GM12801 (cell line): Measurements from ENCODE around the gene CCDC6.

ENCODE experiments used
- TF ChIP-seq, protein P1 (sequence below): IDR thresholded peaks from one replicate; pipeline ENCODE4 v1.5.1; 2011; ENCODE audit warnings: control low read depth; ENCODE audit not compliant: insufficient read length; ENCODE audit errors: extremely low read depth

CCDC6 gene

DNA sequence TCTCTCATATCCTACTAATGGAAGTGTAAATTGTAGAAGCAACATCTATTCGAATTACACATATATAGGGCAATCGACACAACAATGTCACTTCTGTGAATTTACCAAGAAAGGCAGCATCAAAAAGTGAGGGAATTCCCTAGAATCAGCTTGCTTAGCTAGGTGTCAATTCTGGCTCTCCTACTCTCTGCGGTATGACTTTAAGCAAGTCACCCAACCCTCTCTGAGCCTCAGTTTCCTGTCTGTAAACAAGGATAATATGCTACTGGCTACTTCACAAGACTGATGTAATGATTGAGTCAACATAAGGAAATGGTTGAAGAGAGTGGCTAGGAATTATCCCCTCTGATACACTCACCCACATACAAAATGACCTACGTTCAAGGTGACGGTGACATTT is 19.4 kb downstream of the CCDC6 start:
- TF ChIP-seq, protein P1, sequence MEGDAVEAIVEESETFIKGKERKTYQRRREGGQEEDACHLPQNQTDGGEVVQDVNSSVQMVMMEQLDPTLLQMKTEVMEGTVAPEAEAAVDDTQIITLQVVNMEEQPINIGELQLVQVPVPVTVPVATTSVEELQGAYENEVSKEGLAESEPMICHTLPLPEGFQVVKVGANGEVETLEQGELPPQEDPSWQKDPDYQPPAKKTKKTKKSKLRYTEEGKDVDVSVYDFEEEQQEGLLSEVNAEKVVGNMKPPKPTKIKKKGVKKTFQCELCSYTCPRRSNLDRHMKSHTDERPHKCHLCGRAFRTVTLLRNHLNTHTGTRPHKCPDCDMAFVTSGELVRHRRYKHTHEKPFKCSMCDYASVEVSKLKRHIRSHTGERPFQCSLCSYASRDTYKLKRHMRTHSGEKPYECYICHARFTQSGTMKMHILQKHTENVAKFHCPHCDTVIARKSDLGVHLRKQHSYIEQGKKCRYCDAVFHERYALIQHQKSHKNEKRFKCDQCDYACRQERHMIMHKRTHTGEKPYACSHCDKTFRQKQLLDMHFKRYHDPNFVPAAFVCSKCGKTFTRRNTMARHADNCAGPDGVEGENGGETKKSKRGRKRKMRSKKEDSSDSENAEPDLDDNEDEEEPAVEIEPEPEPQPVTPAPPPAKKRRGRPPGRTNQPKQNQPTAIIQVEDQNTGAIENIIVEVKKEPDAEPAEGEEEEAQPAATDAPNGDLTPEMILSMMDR = no peak

DNA sequence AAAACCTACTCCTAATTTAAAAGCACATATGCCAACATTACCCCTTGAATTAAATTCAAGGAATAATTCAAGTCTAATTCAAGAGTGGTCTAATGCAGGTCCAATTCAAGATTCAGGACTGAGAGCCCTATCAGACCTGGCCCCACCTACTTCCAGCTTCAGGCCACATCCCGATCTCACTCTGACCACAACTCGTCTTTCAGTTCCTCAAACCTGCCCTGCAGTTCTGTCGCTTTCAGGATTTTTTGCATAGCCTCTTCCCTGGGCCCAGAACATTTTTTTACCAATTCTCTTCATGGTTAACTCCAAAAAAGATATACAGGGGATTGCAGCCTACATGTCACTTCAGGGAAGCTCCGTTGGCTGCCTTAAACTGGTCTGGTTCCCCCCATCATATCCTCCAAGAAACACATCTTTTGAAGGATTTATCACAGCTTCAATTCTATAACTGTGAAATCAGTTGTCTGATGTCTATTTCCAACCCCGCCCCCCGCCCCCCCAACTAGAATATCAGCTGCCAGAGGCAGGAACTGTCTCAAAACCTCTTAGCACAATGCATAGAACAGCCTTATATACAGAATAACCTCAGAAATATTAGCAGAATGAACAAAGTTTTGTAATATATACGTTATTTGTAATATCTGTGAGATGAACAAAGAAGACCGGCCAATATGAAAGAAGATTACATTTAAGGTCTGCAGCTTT is 20.8 kb downstream of the CCDC6 start:
- TF ChIP-seq, protein P1 = no peak

DNA sequence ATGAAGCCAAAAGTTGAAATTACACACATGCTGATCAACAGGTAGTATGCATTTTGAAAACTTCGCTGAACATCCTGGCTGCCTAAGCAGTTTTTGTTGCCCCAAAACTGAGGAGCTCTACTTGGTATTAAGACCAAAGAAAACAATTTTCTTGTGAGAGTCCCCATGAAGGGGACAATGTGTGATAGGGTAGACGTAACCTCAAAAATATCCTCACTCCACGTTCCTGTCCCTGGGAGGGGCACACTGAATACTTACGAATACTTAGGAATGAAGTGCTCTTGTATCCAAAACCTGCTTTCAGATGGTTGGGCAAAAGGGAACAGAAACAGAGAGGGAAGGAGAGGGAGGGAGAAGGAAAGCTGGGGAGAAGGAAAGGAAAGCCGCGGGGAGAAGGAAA is 24.7 kb downstream of the CCDC6 start:
- TF ChIP-seq, protein P1 = no peak

DNA sequence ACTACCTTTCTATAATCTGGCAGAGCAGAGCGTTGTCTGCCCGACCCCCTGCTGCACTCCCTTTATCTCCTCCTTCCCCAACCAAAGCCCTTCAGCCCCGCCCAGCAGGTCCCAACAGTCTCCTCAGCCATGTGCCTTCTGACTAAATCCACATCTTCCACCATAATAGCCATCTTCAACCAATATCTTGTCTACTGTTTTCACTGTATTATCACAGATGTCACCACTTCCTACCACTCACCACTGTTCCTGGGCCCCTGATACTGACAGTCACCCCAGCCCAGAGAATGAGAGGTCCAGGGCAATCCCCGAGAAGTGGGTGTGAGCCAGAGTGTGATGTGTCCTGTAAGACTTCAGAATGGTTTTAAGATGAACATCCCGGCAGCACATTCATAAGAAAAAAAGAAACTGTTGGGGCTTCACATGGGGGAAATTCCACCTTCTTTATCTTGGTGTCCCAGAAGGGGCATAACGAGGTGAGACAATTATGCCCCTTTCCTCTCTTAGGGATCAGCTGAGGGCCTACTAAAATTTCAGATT is 25.3 kb downstream of the CCDC6 start:
- TF ChIP-seq, protein P1 = no peak

DNA sequence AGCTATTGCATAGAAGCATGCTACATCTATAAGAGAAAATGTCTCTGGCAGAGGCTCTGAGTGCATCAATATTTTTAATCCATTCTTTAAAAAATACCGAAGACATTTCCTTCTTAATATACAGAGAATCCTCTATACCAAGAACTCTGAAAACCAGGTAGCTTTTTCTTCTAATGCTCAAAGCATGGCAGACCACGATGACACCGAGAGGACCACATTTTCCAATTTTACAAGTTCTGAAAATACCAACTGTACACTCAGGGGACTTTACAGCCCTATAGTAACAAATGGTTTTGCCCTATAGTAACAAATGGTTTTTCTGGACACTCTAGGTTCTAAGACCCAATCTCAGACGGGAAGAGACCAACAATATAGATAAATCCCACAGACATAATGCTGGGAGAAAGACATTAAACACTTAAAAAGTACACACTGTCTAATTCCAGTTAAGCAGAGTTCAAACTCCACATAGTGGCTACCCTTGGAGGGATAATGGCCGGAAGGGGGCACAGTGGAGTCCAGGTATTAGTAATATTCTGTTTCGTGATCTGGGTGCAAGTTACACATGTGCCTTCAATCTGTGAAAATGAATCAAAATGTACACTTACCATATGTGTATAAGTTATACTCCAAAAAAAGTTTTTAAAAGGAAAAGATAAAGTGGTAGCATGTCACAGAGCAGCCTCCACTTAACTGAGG is 26.2 kb downstream of the CCDC6 start:
- TF ChIP-seq, protein P1 = no peak

DNA sequence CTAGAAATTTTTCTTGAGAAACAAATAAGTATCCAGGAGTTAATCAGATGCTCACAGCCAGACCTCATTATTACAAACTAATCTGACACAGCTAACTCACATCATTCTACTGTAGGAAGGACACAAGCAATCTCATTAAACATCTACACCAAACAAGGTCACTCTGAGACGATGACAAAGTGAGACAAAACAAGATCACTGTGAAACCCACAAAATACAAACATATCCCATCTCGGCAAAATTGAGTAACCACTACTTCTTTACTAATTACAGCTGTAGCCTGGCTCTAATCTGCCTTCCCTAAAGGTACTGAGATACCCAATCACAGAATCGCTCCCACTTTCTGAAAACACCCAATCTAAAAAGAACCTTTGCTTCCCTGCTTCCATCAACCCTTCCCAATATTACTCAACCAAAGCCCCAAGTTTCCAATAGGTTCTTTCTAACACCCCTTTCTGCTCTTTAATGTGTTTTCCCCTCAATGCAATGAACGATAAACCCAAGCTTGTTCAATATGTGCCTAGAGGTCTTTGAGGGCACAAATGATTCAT is 26.9 kb downstream of the CCDC6 start:
- TF ChIP-seq, protein P1 = no peak

DNA sequence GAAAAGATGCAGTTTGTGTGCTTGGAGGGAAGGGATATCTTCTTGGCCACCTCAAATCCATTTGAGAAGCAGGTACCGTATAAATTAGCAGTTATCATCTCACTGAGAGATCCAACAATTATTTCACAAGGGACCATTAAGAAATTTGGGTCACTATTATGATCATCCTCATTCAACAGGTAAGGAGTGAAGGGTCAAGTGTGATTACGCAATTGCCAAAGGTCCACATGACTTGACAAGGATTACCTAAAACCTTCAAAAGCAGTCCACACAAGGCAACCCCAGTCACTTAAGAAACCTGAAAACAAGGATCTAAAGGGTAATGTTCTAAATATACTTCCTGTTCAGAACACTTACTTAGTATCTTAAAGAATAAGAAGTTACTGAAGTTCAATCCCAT is 27.4 kb downstream of the CCDC6 start:
- TF ChIP-seq, protein P1 = no peak
